GM23338 (cell line): ENCODE data around the gene DLX2. TPM values are rescaled to one million over a fixed set of nuclear protein-coding genes. Genes with fewer than 3 reads are reported as not detected.

Experiments used
- ATAC-seq: fragments of 200-7000 bp; cut with Tn5 transposase; 3 replicates; pipeline ENCODE4 v1.9.1; 2020
- DNase-seq: peaks from one replicate; pipeline ENCODE4 v3.0.0-alpha.2; 2015; ENCODE audit warnings: low spot score
- H2AFZ ChIP-seq: fragments of 200-600 bp; sonication (generic); 2 replicates; pipeline ENCODE4 v1.8.0; 2016; ENCODE audit warnings: antibody characterized with exemption, mild to moderate bottlenecking, moderate library complexity
- H3F3A ChIP-seq: fragments of 200-600 bp; sonication (generic); replicated peaks from 2 replicates; pipeline ENCODE4 v1.8.0; 2017; ENCODE audit warnings: antibody characterized with exemption, mixed run types, low read depth
- H3K27ac ChIP-seq: fragments of 200-600 bp; sonication (generic); 2 replicates; pipeline ENCODE4 v1.6.1; 2016; ENCODE audit warnings: low read depth
- H3K27me3 ChIP-seq: fragments of 200-600 bp; sonication (generic); 2 replicates; pipeline ENCODE4 v1.8.0; 2016; ENCODE audit warnings: mild to moderate bottlenecking, mixed run types, moderate library complexity; ENCODE audit not compliant: insufficient read depth
- H3K36me3 ChIP-seq: fragments of 200-600 bp; sonication (generic); 2 replicates; pipeline ENCODE4 v1.8.0; 2016; ENCODE audit warnings: mild to moderate bottlenecking; ENCODE audit not compliant: insufficient read depth
- H3K4me1 ChIP-seq: fragments of 200-600 bp; sonication (generic); 2 replicates; pipeline ENCODE4 v1.8.0; 2016; ENCODE audit warnings: mild to moderate bottlenecking, moderate library complexity; ENCODE audit not compliant: insufficient read depth
- H3K4me2 ChIP-seq: fragments of 200-600 bp; sonication (generic); 2 replicates; pipeline ENCODE4 v1.7.1; 2017; ENCODE audit warnings: mixed run types
- H3K4me3 ChIP-seq: fragments of 200-600 bp; sonication (generic); 2 replicates; pipeline ENCODE4 v1.6.1; 2016; ENCODE audit warnings: mixed run types
- H3K79me2 ChIP-seq: fragments of 200-600 bp; sonication (generic); replicated peaks from 2 replicates; pipeline ENCODE4 v1.8.0; 2017; ENCODE audit warnings: mild to moderate bottlenecking; ENCODE audit not compliant: insufficient read depth
- H3K9me2 ChIP-seq: fragments of 200-600 bp; sonication (generic); 2 replicates; pipeline ENCODE4 v1.8.0; 2017; ENCODE audit not compliant: insufficient read depth
- H4K20me1 ChIP-seq: fragments of 200-600 bp; sonication (generic); replicated peaks from 2 replicates; pipeline ENCODE4 v1.8.0; 2017; ENCODE audit warnings: mild to moderate bottlenecking; ENCODE audit not compliant: insufficient read depth
- H3K27ac Mint-ChIP-seq: 2 replicates; pipeline ENCODE4 v1.8.0; 2020; ENCODE audit warnings: inconsistent platforms, mild to moderate bottlenecking, moderate library complexity, mixed read lengths
- H3K27me3 Mint-ChIP-seq: 3 replicates; pipeline ENCODE4 v1.8.0; 2022; ENCODE audit warnings: low read depth, mild to moderate bottlenecking, moderate library complexity, mixed read lengths, inconsistent platforms; ENCODE audit not compliant: insufficient read depth, poor library complexity
- H3K36me3 Mint-ChIP-seq: 3 replicates; pipeline ENCODE4 v1.8.0; 2021; ENCODE audit warnings: low read depth, mild to moderate bottlenecking, inconsistent platforms, moderate library complexity, mixed read lengths
- H3K4me1 Mint-ChIP-seq: 3 replicates; pipeline ENCODE4 v1.8.0; 2020; ENCODE audit warnings: mild to moderate bottlenecking, inconsistent platforms, mixed read lengths
- H3K4me3 Mint-ChIP-seq: 3 replicates; pipeline ENCODE4 v1.8.0; 2021; ENCODE audit warnings: moderate library complexity, mild to moderate bottlenecking, inconsistent platforms, mixed read lengths
- H3K9me3 Mint-ChIP-seq: 3 replicates; pipeline ENCODE4 v1.8.0; 2020; ENCODE audit warnings: moderate library complexity, mild to moderate bottlenecking, inconsistent platforms, mixed read lengths
- CREB1 ChIP-seq: fragments of 250-450 bp; sonication (Bioruptor Pico); IDR thresholded peaks from 2 replicates; pipeline ENCODE4 v1.5.0; 2020; ENCODE audit warnings: low read depth, mild to moderate bottlenecking, moderate library complexity
- EZH2 ChIP-seq: fragments of 200-600 bp; sonication (generic); IDR thresholded peaks from one replicate; pipeline ENCODE4 v1.8.0; 2017; ENCODE audit warnings: antibody characterized with exemption, mild to moderate bottlenecking, low read depth; ENCODE audit not compliant: unreplicated experiment
- EZH2phosphoT487 ChIP-seq: fragments of 200-600 bp; sonication (generic); IDR thresholded peaks from one replicate; pipeline ENCODE4 v1.8.1; 2018; ENCODE audit warnings: antibody characterized with exemption; ENCODE audit not compliant: unreplicated experiment
- JUNB ChIP-seq: IDR thresholded peaks from one replicate; pipeline ENCODE4 v1.6.1; 2016; ENCODE audit warnings: antibody characterized with exemption; ENCODE audit not compliant: unreplicated experiment
- NANOG ChIP-seq: IDR thresholded peaks from 2 replicates; pipeline ENCODE4 v1.6.1; 2016; ENCODE audit warnings: antibody characterized with exemption, borderline replicate concordance
- REST ChIP-seq: IDR thresholded peaks from one replicate; pipeline ENCODE4 v1.6.1; 2018; ENCODE audit warnings: antibody characterized with exemption; ENCODE audit not compliant: unreplicated experiment
- STAT1 ChIP-seq: IDR thresholded peaks from one replicate; pipeline ENCODE4 v1.6.1; 2016; ENCODE audit warnings: antibody characterized with exemption; ENCODE audit not compliant: unreplicated experiment
- ZNF114 ChIP-seq: fragments of 250-450 bp; sonication (Bioruptor Pico); IDR thresholded peaks from 2 replicates; pipeline ENCODE4 v1.5.0; 2020; ENCODE audit warnings: mild to moderate bottlenecking, moderate library complexity
- ZNF331 ChIP-seq: fragments of 250-450 bp; sonication (Bioruptor Pico); IDR thresholded peaks from 2 replicates; pipeline ENCODE4 v1.5.0; 2020; ENCODE audit warnings: low read depth, mild to moderate bottlenecking, moderate library complexity
- ZNF462 ChIP-seq: fragments of 250-450 bp; sonication (Bioruptor Pico); IDR thresholded peaks from 2 replicates; pipeline ENCODE4 v1.5.0; 2020; ENCODE audit warnings: mild to moderate bottlenecking, moderate library complexity
- polyA plus RNA-seq: library from polyadenylated mRNA; unstranded; fragments of >200 nt; fragmentation: Nextera tagmentation; extraction: Ambion mirVana; gene quantifications from 2 replicates; pipeline ENCODE4 v1.2.1, GENCODE V29; 2016
- total RNA-seq: library from RNA; depleted of rRNA; stranded (reverse); fragments of >200 nt; shearing (Covaris generic); gene quantifications from 2 replicates; pipeline ENCODE4 v1.2.3, GENCODE V29; 2014
- TF ChIP-seq, protein P1 (sequence below), 2 experiments: fragments of 200-600 bp in 1 of 2; sonication (generic) in 1 of 2; conservative IDR thresholded peaks; 2 replicates each; pipeline versions ENCODE4 v1.5.1 to v1.6.1; 2016 to 2017; ENCODE audit warnings: antibody characterized with exemption in 2 of 2, low read depth in 2 of 2, mild to moderate bottlenecking in 2 of 2, moderate library complexity in 1 of 2
- TF ChIP-seq, protein P2 (sequence below): IDR thresholded peaks from 2 replicates; pipeline ENCODE4 v1.6.1; 2016; ENCODE audit warnings: antibody characterized with exemption

Gene DLX2
- total and polyA plus RNA-seq, 2 experiments from 2014 or later, result 0.08 to 0.24 TPM

GRCh38 chr2:172082944-172083627 lies 19.6 kb downstream of the DLX2 start:
- Histone ChIP-seq H3K27me3 (peaks cover 100% of the 10 kb centered on the region), H3F3A (peaks cover 66% of the 10 kb centered on the region), H3K36me3 (no peaks in the 10 kb centered on the region), H3K4me1 (peaks cover 80% of the 10 kb centered on the region), H3K4me2 (peak overlapping the region; percentile 87), H4K20me1 (peaks cover 42% of the 10 kb centered on the region), H3K27ac (no peak overlapping the region), H3K4me3 (peak overlapping the region; percentile 65), H2AFZ (no peak overlapping the region), H3K79me2 (no peaks in the 10 kb centered on the region), H3K9me2 (no peaks in the 10 kb centered on the region)
- Mint-ChIP-seq H3K4me3 (peak overlapping the region; percentile 83; the same call in 1 of the 3 replicates), H3K9me3 (peaks cover 3% of the 10 kb centered on the region; the same call in 2 of the 3 replicates), H3K27ac (no peak overlapping the region), H3K27me3 (peaks cover 100% of the 10 kb centered on the region), H3K4me1 (peaks cover 58% of the 10 kb centered on the region), H3K36me3 (no peaks in the 10 kb centered on the region)
- peak; percentile 70 for DNase-seq
- no peak for ATAC-seq
- TF ChIP-seq REST (no peak), ZNF331 (CRISPR knock-in tag) (no peak), STAT1 (no peak), EZH2phosphoT487 (peak; percentile 97), EZH2 (peak; percentile 89), CREB1 (CRISPR knock-in tag) (no peak), ZNF114 (CRISPR knock-in tag) (no peak), ZNF462 (CRISPR knock-in tag) (no peak), NANOG (no peak), JUNB (no peak)
- TF ChIP-seq, protein P1, sequence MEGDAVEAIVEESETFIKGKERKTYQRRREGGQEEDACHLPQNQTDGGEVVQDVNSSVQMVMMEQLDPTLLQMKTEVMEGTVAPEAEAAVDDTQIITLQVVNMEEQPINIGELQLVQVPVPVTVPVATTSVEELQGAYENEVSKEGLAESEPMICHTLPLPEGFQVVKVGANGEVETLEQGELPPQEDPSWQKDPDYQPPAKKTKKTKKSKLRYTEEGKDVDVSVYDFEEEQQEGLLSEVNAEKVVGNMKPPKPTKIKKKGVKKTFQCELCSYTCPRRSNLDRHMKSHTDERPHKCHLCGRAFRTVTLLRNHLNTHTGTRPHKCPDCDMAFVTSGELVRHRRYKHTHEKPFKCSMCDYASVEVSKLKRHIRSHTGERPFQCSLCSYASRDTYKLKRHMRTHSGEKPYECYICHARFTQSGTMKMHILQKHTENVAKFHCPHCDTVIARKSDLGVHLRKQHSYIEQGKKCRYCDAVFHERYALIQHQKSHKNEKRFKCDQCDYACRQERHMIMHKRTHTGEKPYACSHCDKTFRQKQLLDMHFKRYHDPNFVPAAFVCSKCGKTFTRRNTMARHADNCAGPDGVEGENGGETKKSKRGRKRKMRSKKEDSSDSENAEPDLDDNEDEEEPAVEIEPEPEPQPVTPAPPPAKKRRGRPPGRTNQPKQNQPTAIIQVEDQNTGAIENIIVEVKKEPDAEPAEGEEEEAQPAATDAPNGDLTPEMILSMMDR (conservative IDR thresholded peaks at IDR 0.05; ENCODE audit: low read depth in 2 of 2), result no peak
- TF ChIP-seq, protein P2, sequence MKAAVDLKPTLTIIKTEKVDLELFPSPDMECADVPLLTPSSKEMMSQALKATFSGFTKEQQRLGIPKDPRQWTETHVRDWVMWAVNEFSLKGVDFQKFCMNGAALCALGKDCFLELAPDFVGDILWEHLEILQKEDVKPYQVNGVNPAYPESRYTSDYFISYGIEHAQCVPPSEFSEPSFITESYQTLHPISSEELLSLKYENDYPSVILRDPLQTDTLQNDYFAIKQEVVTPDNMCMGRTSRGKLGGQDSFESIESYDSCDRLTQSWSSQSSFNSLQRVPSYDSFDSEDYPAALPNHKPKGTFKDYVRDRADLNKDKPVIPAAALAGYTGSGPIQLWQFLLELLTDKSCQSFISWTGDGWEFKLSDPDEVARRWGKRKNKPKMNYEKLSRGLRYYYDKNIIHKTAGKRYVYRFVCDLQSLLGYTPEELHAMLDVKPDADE, result no peak
